ENCODE data around the gene DHX34.
"Not testable (repeated sequence)": the region's sequence is repeated elsewhere in the genome, so short reads cannot be mapped to it uniquely, and the experiment has no call there.

DHX34 gene

GRCh38 chr19:47380559-47380958 is 31.4 kb downstream of the DHX34 start:
- H3K4me1 ChIP-seq (ENCODE audit: low read length) = no peaks in the 10 kb centered on the region
- no peak overlapping the region for H3K4me3 ChIP-seq (ENCODE audit: low read length)
- no peaks in the 10 kb centered on the region for H4K20me1 ChIP-seq (ENCODE audit: insufficient read depth, low read length)
- no peak overlapping the region for H3K4me2 ChIP-seq (ENCODE audit: low read length)
- no peaks in the 10 kb centered on the region for H3K27me3 ChIP-seq (ENCODE audit: low read depth, low read length)
- H3K79me2 ChIP-seq (ENCODE audit: low read length) = no peaks in the 10 kb centered on the region
- no peak overlapping the region for H3K9ac ChIP-seq (ENCODE audit: low read length)
- no peak overlapping the region for H3K27ac ChIP-seq (ENCODE audit: low read length)
- H2AFZ ChIP-seq (ENCODE audit: low read depth, low read length) = no peak overlapping the region
- H3K9me3 ChIP-seq (ENCODE audit: insufficient read depth, low read length) = no peaks in the 10 kb centered on the region
- TF ChIP-seq EZH2phosphoT487 (IDR thresholded peaks at IDR 0.05; ENCODE audit: low read depth) (no peak), CTCF (IDR thresholded peaks at IDR 0.05; ENCODE audit: low read depth, low read length) (no peak)
- H3K36me3 ChIP-seq (replicated peaks; ENCODE audit: low read depth, low read length) = peaks cover 43% of the 10 kb centered on the region

- TF ChIP-seq EZH2phosphoT487 (IDR thresholded peaks at IDR 0.05; ENCODE audit: low read depth) (no peak), CTCF (IDR thresholded peaks at IDR 0.05; ENCODE audit: low read depth, low read length) (no peak)
- Histone ChIP-seq H3K36me3 (replicated peaks; ENCODE audit: low read depth, low read length) (peaks cover 37% of the 10 kb centered on the region), H3K27ac (ENCODE audit: low read length) (no peak overlapping the region)
Observed at GRCh38 chr19:47381121-47381520, 32.0 kb downstream of the DHX34 start.

GRCh38 chr19:47381653-47382279 is 32.7 kb downstream of the DHX34 start:
- H3K79me2 ChIP-seq (ENCODE audit: low read length) = no peaks in the 10 kb centered on the region
- H2AFZ ChIP-seq (ENCODE audit: low read depth, low read length) = no peak overlapping the region
- H3K4me1 ChIP-seq (ENCODE audit: low read length) = no peaks in the 10 kb centered on the region
- no peak overlapping the region for H3K9ac ChIP-seq (ENCODE audit: low read length)
- no peaks in the 10 kb centered on the region for H4K20me1 ChIP-seq (ENCODE audit: insufficient read depth, low read length)
- no peak overlapping the region for H3K4me2 ChIP-seq (ENCODE audit: low read length)
- H3K9me3 ChIP-seq (ENCODE audit: insufficient read depth, low read length) = no peaks in the 10 kb centered on the region
- no peak overlapping the region for H3K4me3 ChIP-seq (ENCODE audit: low read length)
- no peaks in the 10 kb centered on the region for H3K27me3 ChIP-seq (ENCODE audit: low read depth, low read length)
- no peak overlapping the region for H3K27ac ChIP-seq (ENCODE audit: low read length)
- peaks cover 36% of the 10 kb centered on the region for H3K36me3 ChIP-seq (replicated peaks; ENCODE audit: low read depth, low read length)
- no peak for TF ChIP-seq EZH2phosphoT487 (IDR thresholded peaks at IDR 0.05; ENCODE audit: low read depth)
- TF ChIP-seq CTCF (IDR thresholded peaks at IDR 0.05; ENCODE audit: low read depth, low read length) = no peak

More at GRCh38 chr19:47381121-47381520, 32.0 kb downstream of the DHX34 start:
- Histone ChIP-seq H3K27me3 (ENCODE audit: low read depth, low read length) (no peaks in the 10 kb centered on the region), H2AFZ (ENCODE audit: low read depth, low read length) (no peak overlapping the region), H3K4me2 (ENCODE audit: low read length) (no peak overlapping the region), H3K9me3 (ENCODE audit: insufficient read depth, low read length) (no peaks in the 10 kb centered on the region), H4K20me1 (ENCODE audit: insufficient read depth, low read length) (no peaks in the 10 kb centered on the region), H3K4me3 (ENCODE audit: low read length) (no peak overlapping the region), H3K79me2 (ENCODE audit: low read length) (no peaks in the 10 kb centered on the region), H3K4me1 (ENCODE audit: low read length) (no peaks in the 10 kb centered on the region), H3K9ac (ENCODE audit: low read length) (no peak overlapping the region)

- not testable (repeated sequence) for H3K27ac ChIP-seq (ENCODE audit: low read length); H3K4me3 ChIP-seq (ENCODE audit: low read length); H3K79me2 ChIP-seq (ENCODE audit: low read length); H3K9me3 ChIP-seq (ENCODE audit: insufficient read depth, low read length); H2AFZ ChIP-seq (ENCODE audit: low read depth, low read length); H3K4me2 ChIP-seq (ENCODE audit: low read length); H3K4me1 ChIP-seq (ENCODE audit: low read length); H4K20me1 ChIP-seq (ENCODE audit: insufficient read depth, low read length); H3K9ac ChIP-seq (ENCODE audit: low read length); H3K27me3 ChIP-seq (ENCODE audit: low read depth, low read length)
- H3K36me3 ChIP-seq (replicated peaks; ENCODE audit: low read depth, low read length) = peaks cover 29% of the 10 kb centered on the region
Observed at GRCh38 chr19:47383890-47384289, 34.8 kb downstream of the DHX34 start.

- not testable (repeated sequence) for H3K27ac ChIP-seq (ENCODE audit: low read length); H3K9ac ChIP-seq (ENCODE audit: low read length); H4K20me1 ChIP-seq (ENCODE audit: insufficient read depth, low read length); H2AFZ ChIP-seq (ENCODE audit: low read depth, low read length); H3K4me2 ChIP-seq (ENCODE audit: low read length); H3K4me1 ChIP-seq (ENCODE audit: low read length); H3K9me3 ChIP-seq (ENCODE audit: insufficient read depth, low read length); H3K4me3 ChIP-seq (ENCODE audit: low read length); H3K27me3 ChIP-seq (ENCODE audit: low read depth, low read length); H3K79me2 ChIP-seq (ENCODE audit: low read length)
- H3K36me3 ChIP-seq (replicated peaks; ENCODE audit: low read depth, low read length) = peaks cover 27% of the 10 kb centered on the region
Observed at GRCh38 chr19:47384533-47384932, 35.4 kb downstream of the DHX34 start.

- not testable (repeated sequence) for H3K27me3 ChIP-seq (ENCODE audit: low read depth, low read length); H3K4me1 ChIP-seq (ENCODE audit: low read length)
Observed at GRCh38 chr19:47386582-47386981, 37.5 kb downstream of the DHX34 start.

GRCh38 chr19:47387623-47388022 is 38.5 kb downstream of the DHX34 start:
- not testable (repeated sequence) for H3K4me3 ChIP-seq (ENCODE audit: low read length); H3K4me2 ChIP-seq (ENCODE audit: low read length); H3K9ac ChIP-seq (ENCODE audit: low read length); H2AFZ ChIP-seq (ENCODE audit: low read depth, low read length); H3K4me1 ChIP-seq (ENCODE audit: low read length); H3K36me3 ChIP-seq (replicated peaks; ENCODE audit: low read depth, low read length); H3K79me2 ChIP-seq (ENCODE audit: low read length); H3K9me3 ChIP-seq (ENCODE audit: insufficient read depth, low read length); H4K20me1 ChIP-seq (ENCODE audit: insufficient read depth, low read length); H3K27ac ChIP-seq (ENCODE audit: low read length); H3K27me3 ChIP-seq (ENCODE audit: low read depth, low read length)

More at GRCh38 chr19:47386582-47386981, 37.5 kb downstream of the DHX34 start:
- H3K4me2 ChIP-seq (ENCODE audit: low read length); H3K4me3 ChIP-seq (ENCODE audit: low read length); H3K9me3 ChIP-seq (ENCODE audit: insufficient read depth, low read length); H4K20me1 ChIP-seq (ENCODE audit: insufficient read depth, low read length); H3K79me2 ChIP-seq (ENCODE audit: low read length); H3K9ac ChIP-seq (ENCODE audit: low read length); H3K27ac ChIP-seq (ENCODE audit: low read length); H2AFZ ChIP-seq (ENCODE audit: low read depth, low read length); H3K36me3 ChIP-seq (replicated peaks; ENCODE audit: low read depth, low read length): not testable (repeated sequence)
